NCI-H2227 treated with DMSO at 0.1 percent for 48 hours (cell line): ENCODE results near the gene SH3GL1.

Experiments
- DNase-seq: peaks from one replicate; lab custom pipeline; 2025; lab: John Stamatoyannopoulos, UW

Gene SH3GL1

GRCh38 chr19:4396949-4397783 lies 3.2 kb downstream of the SH3GL1 start:
- no peak for DNase-seq

DNA sequence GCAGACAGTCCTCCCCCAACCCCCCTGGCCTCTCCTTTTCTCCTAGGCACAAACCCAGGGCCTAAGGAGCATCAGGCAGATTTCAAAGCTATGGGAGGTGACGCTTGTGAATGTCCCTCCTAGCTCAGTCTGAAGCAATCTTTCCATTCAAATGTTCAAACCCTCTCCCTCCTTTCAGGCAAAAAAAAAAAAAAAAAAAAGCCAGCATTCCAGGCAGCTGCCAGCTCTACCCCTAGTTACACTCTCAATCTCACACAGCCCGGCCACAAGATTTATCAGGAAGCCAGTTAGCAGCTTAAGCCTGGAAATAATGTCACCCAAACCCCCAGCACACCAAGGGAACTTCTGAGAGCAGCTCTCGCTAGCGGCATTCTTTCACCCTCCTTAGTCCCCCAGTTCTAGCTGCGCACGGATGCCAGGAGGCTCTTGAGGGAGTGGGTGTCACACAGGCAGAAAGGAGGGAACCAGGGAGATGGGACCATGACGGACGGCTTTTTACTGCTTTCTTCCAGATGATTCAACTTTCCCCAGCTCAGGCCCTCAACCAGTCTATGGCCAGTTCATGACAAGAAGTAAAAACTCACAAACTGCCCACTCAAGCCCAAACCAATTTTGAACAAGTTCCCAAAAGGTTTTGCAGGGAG lies 6.3 kb downstream of the SH3GL1 start:
- no peak for DNase-seq

DNA sequence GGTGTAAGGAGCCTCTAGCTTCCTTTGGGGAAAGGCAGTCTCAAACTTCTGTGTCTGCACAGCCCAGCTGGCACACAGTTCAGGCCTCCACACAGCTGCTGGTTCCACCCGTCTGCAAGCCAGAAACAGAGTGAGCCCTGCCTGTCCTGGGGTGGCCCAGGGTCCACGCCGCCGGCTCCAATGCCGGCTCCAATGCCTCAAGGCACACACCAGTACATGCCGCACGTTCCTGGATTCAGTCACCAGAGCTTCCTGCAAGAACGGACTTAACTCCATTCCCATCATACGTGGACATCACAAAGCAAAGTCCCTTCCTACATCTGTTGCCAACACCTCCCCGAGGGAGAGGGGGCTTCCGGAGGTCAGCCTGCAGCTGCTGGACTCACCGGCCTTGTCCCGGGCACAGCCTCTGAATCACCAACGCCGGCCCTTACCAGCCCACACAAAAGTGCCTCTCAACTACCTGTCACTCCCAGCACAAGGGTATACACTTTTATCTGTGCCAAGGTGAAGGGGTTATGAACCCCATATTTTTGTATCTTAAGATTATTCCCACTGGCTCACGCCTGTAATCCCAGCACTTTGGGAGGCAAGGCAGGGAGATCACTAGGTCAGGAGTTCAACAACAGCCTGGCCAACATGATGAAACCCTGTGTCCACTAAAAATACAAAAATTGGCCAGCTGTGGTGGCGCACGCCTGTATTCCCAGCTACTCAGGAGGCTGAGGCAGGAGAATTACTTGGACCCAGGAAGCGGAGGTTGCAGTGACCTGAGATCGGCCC lies 8.5 kb downstream of the SH3GL1 start:
- DNase-seq = no peak

DNA sequence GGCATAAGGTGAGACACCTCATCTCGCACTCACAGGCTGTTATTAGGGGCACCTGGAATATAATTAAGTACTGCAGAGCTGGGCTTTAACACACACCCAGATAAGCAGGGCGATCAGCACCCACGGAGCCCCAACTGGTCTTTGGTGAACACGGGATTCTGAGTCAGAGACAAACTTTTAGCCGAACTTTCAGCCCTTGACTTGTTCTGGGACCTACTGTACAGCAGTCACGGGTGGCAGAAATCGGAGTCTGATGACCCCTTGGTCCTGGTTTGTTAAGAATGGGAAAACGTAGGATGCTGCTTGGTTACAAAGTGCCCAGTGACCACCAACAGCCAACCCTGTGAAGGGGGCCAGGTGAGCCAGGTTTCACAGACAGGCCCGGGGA lies 9.0 kb downstream of the SH3GL1 start:
- DNase-seq = no peak

- DNase-seq = peak; percentile 67
These were observed 9.6 kb downstream of the SH3GL1 start for GRCh38 chr19:4390567-4391305.

DNA sequence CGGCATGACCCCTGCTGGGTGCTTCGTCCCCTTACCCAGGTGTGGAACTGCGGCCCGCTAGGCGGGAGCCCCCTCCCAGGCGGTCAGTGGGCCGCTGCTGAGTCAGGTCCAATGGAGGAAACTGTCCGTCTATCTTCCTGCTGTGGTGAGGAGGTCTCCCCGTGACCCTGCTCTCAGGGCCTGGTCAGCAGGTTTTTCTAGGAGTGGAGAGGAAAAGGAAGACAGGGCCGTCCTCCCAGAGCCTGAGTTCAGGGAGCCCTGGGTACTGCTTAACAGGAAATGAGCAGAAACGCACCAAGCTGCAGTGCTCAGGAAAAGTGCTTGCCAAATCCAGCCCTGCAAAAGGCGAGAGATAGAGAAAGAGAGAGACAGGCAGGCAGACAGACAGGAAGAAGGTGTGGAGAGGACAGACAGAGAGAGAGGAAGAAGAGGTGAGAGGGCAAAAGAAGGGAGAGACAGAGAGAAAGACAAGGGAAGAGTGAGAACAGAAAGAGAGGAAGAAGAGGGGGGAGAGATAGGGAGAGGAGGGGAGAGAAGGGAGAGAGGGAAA lies 10.3 kb downstream of the SH3GL1 start:
- no peak for DNase-seq

DNA sequence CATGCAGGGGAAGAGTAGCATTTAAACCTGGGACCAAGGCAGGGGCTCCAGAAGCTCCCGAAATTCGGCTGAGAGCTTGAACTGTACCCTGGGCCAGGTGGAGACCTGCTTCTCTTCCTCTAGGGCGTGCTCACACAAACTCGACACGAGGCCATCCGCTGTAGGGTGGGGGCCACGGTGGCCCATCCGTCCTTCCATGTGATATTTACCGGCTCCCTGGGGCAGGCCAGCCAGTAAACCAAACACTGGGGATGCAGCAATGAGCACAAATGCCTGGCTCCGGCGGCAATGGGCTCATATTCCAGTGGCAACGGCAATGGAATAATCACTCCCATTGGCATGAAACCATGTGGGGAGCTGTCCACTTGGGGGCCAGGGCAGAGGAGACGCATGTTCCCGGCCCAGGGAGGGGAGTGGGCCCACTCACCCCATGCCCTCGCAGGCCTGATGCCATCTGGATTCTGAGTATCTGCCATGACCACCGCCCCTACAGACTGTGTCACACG lies 10.8 kb downstream of the SH3GL1 start:
- no peak for DNase-seq

- DNase-seq = no peak
These were observed 11.3 kb downstream of the SH3GL1 start for GRCh38 chr19:4389064-4389375.

GRCh38 chr19:4388337-4389063 lies 11.8 kb downstream of the SH3GL1 start:
- no peak for DNase-seq

- no peak for DNase-seq
These were observed 14.1 kb downstream of the SH3GL1 start for GRCh38 chr19:4386041-4386782.

DNA sequence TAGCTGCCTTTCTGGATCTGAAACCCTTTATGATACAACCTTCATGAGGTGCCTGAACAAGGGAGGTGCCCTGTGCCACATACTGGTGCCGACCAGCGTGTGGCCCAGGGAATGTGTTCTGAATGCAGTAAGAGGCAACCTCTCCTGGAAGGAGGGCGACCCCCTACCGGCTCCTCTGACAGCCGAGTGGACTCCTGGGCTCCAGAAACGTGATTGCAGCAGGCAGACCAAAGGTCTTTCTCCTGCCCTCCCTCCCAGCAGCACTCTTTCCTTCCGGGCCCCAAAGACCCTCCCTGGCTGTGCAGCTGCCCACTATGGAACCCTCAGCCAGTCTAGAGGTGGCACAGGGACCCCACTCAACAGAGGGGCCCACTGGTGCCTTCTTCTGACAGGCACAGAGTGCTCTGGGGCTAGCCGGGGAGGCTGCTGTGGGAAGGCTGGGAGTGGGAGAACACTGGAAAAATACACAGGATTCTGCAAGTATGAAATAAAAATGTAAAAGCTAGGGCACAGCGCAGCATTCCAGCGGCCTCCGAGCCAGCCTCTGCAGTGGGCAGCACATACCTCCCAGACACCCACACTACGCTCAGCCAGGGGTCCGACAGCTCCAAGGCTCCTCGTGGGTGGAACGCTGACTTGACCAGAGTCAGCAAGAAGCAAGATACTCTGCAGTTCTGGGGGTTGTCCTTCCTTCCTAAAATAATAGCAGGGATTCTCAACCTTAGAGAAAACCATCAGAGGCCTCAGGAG lies 14.9 kb downstream of the SH3GL1 start:
- no peak for DNase-seq

GRCh38 chr19:4380254-4380727 lies 20.1 kb downstream of the SH3GL1 start:
- no peak for DNase-seq

- no peak for DNase-seq
These were observed 20.7 kb downstream of the SH3GL1 start for GRCh38 chr19:4379383-4380253.

- no peak for DNase-seq
These were observed 21.5 kb downstream of the SH3GL1 start for GRCh38 chr19:4378886-4379285.

- no peak for DNase-seq
These were observed 23.2 kb downstream of the SH3GL1 start for GRCh38 chr19:4376991-4377781.

- DNase-seq = no peak
These were observed 23.7 kb downstream of the SH3GL1 start for GRCh38 chr19:4376671-4376990.

DNA sequence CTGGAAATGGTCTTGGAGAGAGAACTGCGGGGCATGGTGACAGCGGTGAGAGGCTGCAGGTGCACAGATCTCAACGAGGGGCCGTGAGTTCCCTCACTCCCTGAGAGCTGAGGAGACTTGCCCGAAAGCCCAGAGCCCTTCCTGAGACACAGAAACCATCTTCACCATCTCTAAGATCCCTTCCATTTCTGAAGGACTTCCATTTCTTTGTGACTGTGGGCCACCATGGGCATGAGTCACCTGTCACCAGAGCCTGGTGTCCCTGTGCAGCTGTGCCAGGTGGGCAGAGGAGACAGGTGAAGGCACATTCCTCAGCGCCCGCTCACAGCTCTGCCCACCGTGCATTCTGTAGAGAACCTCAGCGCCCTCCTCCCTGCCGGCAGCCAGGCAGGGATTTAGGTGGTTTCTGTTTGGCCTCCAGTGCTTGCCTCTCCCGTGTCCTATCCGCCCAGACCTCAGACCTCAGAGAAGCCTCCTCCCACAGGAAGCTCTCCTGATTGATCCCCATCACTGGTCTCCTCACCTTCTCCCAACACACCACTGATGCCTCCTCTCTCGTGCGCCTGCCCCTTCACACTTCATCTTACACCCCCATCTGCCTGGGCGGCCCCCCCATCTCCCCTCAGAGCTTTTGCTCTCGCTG lies 24.2 kb downstream of the SH3GL1 start:
- DNase-seq = no peak
